Medulla oblongata (tissue), 1 donor: ENCODE data around the gene CDC14B.
A peak's percentile ranks its signal among the peaks of the same experiment; 100 is the strongest.
"Not testable (repeated sequence)": the region's sequence is repeated elsewhere in the genome, so short reads cannot be mapped to it uniquely, and the experiment has no call there.

Source experiments
- DNase-seq: peaks from one replicate; pipeline ENCODE4 v3.0.0-alpha.2; 2015; ENCODE audit errors: extremely low spot score

CDC14B gene

DNA sequence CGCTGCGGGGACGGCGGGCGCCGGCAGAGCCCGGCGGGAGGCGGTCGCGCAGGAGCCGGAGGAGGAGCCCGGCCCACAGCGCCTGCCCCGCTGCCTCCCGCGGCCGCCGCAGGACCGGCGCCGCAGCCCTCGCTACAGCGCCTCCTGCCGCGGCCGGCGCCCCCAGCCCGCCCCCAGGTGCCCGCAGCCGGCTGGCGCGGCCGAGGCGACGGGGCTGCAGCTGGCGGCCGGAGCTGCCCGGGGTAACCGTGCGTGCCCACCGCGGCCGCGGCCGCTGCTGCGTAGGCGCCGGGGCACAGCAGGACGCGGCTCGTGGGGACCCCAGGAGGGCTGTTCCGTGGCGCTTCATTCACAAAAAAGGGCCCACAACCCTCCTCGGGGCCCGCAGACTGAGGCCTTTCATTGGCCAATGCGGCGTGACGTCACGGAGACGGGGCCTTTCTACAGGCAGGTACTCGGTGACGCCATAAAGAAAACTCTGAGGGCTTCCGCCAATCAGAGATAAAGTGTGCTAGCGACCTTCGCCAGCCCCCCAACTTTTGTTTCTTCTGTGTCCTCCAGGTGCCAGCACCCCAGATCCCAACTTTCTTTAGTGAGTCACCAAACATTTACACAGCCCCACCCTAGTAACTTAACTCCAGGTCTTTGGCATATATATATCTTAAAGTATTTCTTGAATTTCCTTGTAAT, at the start of gene CDC14B:
CDC14B (minus strand) TSS at position 353 of the 690 bp plus-strand sequence. CDS start 465 bp downstream, outside the sequence.
- peak; percentile 93 for DNase-seq

DNA sequence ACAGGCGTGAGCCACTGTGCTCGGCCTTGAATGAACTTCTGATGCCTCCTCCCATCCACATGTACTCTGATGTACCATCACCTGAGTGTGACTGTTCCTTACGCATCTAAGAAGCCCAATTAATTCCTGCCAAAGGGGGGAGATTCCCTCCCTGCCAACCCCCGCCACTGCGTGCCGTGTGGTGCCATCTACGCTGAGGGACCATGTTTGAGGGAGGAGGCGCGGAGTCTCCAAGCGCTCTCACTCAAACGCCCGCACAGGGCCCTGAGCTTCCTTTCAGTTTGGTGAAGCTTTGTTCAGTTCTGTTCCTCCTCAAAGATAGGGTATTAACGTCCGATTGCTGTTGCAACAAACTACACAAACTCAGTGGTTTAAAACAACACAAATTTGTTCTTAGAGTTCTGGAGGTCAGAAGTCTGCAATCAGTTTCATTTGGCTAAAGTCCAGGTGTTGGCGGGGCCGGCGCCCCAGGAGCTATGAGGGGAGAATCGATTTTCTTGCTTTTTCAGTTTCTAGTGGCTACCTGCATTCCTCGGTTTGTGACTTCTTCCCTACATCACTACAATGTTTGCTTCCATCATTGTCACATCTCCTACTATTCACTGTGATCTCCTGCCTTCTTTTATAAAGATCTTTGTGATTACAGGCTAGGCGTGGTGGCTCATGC, 49.4 kb upstream of the CDC14B start:
- DNase-seq, result no peak

DNA sequence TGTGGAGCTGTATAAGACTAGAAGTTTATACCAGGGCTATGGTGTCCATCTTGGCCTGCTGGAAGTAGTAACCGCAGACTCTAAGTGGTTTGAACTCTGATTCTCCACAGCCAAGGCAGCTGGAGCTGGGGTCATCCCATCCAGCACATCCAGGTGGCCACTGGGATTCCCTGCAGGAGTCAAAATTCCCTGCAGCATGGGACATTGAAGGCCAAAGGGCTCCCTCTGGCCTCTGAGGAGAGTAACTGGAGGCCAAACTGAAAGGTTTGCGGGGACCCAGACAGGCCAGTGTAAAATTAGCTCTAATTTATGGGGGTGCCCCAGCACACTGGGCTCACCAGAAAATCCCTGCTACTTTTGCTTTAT, 47.7 kb upstream of the CDC14B start:
- no peak for DNase-seq

DNA sequence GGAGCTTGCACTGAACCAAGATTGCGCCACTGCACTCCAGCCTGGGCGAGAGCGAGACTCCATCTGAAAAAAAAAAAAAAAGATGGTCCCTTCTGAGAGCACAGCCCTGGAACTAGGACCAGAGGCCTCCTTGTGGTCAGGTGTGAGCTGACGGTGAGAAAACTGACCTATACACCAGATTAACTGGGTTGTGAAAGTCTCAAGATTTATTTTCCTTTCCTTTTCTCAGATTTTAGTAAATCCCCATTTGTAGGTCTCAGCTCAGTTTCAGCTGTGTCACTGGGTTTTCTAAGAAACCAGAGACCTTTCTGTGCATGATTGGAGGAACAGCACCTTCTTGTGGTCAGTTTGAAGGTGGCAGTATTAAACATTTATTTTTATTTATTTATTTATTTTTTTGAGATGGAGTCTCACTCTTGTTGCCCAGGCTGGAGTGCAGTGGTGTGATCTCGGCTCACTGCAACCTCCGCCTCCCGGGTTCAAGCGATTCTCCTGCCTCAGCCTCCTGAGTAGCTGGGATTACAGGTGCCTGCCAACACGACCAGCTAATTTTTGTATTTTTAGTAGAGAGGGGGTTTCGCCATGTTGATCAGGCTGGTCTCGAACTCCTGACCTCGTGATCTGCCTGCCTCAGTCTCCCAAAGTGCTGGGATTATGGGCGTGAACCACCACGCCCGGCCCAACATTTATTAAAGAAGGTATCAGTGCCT, 47.2 kb upstream of the CDC14B start:
- peak; percentile 80 for DNase-seq

DNA sequence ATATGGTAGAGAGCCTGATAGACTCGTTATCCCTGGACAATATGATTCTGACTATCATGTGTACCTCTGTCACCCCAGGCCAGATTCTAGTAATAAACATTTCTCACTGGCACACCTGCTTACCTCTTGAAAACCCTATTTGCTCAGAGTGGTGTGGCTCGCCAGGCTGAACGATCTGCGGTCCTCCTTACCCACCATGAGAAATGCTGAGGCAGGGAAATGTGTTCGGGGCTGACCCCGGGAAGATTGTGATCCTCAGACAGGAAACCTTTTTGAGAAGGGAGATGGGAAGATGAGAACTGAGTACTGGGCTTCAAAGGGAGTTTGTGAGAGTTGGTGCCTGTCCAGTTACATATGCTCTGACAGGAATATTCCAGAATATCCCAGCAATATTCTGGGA, 46.1 kb upstream of the CDC14B start:
- DNase-seq, result no peak

DNA sequence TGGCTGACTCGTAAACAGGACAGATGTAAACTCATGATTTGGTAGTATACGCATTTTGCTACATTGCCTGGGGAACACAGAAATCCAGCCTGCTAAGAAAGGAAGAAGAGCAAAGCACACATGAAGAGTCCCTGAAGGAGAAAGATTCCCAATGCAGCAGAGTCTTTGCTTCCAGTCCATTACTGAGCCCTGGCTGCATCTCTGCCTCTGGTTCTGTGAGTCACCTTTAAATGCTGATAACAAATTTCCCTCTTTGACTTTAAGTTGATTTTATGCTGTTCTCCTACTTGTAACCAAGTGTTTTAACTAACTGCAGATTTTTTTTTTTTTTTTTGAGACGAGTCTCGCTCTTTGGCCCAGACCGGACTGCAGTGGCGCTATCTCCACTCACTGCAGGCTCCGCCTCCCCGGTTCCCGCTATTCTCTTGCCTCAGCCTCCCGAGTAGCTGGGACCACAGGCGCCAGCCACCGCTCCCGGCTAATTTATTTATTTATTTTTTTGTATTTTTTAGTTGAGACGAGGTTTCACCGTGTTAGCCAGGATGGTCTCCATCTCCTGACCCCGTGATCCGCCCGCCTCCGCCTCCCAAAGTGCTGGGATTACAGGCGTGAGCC, 44.0 kb upstream of the CDC14B start:
- DNase-seq, result no peak

DNA sequence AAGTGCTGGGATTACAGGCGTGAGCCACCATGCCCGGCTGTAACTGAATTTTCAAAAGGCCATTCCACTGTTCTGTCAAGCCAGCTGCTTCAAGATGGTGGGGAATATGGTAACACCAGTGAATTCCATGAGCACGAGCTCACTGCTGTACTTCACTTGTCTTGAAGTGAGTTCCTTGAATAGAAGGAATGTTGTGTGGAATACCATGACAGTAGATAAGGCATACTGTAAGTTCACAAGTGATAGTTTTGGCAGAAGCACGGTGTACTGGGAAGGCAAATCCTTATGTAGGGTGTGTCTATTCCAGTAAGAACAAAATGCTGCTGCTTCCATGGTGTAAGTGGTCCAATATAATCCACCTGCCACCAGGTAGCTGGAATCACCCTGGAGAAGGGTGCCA, 42.1 kb upstream of the CDC14B start:
- DNase-seq, result no peak

DNA sequence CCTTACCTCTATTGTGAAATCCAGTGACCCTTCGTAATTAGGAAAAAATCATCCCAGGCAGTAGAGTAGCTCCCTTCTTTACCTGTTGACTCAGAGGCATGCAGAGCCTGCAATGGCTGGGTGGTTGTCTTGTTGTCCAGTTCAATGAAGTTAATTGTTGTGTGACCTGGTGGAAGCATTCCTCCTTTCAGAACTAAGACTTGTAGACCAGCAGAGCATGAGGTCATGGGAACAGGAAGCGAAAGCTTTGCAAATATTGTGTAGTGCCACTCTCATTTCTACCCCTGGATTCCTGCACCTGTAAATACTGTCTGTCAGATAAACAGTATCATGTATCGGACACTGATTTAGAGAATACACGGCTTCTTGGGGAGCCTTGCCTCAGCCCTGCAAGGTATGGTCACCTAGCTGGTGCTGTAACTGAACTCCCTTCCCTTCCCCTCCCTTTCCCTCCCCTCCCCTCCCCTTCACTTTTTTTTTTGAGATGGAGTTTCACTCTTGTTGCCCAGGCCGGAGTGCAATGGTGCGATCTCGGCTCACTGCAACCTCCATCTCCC, 41.1 kb upstream of the CDC14B start:
- DNase-seq, result no peak

DNA sequence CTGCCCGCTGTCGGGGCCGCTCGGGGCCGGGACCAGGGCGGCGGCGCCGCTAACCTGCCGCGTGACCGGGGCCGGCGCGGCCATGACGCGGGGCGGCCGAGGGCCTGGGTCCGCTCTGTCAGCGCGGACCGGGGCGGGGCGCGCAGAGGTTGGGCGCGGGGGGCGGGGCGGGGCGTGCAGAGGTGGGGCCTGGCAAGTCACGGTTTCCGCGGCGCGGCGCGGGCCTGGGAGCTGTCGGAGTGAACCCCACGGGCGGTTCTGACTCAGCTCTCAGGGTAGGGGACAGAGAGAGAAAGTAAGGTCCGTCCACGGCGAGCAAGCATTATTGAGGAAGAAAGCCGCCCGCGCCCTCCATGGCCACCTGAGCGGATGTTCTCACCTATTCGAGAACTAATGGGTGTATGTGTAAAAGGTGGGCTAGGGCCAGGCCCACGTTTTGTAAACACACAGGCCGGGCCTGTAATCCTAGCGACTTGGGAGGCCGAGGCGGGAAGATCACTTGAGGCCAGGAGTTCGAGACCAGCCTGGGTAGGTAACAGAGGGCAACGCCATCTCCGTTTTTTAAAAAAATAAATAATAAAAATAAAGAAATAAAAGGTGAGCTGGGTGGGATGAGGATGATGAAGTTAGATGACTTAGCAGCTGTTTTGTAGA, 35.7 kb upstream of the CDC14B start, which contains the start of gene PRXL2C:
PRXL2C (minus strand) TSS at position 120 of the 654 bp plus-strand sequence; CDS start at position 84, 36 bp downstream.
- DNase-seq, result peak; percentile 60

DNA sequence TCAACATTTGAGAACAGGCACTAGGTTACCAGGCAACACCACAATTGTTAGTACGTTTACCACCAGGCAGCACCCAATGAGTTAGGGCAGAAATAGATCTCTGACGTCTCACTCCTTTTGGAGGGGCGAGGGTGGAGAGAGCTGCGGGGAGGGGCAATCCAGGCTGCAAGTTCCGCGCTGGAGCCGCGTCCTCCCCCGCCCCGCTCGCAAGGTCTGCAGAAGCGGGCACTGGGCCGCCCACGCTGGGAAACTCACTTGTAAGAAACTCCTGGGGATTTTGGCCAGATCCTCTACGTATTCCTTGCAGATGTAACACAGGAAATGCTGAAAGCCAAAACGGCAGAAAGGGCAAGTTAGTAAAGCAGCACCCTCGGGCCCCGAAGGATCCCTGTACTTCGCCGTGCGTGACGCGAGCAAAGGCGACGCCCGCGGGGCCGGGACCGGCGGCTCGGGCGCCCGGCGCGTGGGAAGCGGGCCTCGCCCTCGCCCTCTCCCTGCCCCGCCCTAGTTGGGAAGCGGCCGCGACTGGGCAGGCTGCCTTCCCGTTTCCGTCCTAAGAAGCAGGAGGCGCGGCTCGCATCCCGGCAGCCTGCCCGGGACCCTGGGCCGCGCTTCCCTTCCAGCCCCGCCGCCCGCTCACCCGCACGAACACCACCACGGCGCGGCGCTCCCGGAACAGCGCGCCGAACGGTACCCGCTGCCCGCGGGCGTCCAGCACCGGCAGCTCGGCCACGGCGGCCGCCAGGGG, 35.0 kb upstream of the CDC14B start:
- DNase-seq, result peak; percentile 77

DNA sequence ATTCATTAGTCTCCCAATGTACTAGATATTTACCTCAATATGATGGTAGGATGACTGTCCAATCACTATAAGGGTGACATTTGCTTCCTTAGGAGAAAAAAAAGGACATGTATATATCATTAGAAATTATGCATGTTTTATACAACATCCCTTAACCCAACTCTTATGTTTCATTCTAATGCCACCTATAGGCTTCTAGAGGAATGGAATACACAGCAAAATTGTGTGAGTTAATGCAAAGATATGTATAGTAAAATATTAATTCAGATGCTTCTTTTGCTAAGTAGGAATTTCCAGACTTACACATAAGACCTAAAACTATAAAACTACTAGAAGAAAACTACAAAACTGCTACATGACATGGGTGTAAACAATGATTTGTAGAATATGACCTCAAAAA, 32.0 kb upstream of the CDC14B start:
- no peak for DNase-seq

DNA sequence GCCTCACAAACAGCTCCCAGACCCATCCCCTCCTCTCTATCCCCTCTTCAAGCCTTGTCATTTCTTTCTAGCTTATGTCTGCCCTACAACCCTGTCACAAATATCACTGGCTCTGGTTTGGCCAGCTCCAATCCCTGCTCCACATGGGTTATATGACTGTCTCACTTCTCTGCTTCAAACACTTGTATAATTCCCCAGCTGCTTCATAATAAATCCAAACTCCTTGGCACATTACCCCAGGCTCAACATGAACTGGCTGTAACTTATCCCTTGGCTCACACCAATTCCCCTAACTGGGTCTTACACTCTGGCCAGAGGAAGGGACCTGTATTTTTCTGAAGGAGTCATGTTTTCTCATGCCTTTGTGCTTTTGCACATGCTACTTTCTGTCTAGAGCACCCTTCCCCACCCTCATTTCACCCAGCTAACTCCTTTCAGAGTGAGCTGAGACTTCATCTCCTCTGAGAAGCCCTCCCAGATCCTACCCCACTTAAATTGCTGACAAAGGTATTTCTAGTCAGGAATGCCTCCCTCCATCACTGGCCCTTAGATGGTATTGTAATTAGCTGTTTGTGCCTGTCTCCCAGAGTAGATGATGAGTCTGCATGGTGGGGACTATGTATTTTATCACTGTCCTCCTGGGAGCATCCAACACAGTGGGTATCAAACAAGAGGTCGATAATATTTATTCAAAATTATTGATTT, 30.1 kb upstream of the CDC14B start:
- DNase-seq, result no peak

DNA sequence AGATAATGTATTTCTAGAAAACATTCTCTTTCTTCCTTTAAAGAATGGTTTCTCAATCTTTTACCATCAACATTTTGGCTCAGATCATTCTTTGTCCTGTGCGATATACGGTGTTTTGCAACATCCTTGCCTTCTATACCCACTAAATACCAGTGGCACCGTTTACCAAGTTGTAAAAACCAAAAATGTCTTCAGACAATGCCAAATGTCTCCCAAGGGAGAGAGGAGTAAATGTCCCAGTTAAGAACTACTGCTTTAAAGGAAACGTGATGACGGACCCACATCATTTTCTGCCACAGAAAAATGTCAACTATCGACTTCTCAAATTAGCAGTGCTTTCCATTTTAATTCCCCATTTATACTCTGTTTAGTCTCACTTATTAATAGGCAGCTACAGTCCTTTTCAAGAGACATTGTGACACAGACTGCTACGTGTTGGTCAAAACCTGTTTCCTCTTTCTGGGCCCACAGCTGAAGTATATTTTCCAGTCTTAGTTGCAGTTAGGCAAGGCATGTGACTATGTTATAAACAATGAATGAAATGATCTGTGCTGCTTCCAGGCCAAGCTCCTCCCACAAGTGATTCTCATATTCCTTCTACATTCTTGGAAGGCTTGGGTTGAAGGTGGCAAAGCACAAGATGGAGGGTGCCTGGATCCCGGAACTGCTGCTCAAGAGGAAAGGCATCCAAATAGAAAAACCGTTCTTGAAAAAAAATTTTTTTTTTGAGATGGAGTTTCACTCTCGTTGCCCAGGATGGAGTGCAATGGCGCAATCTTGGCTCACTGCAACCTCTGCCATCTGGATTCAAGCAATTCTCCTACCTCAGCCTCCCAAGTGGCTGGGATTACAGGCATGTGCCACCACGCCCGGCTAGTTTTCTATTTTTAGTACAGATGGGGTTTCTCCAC, 26.7 kb upstream of the CDC14B start:
- peak; percentile 70 for DNase-seq

DNA sequence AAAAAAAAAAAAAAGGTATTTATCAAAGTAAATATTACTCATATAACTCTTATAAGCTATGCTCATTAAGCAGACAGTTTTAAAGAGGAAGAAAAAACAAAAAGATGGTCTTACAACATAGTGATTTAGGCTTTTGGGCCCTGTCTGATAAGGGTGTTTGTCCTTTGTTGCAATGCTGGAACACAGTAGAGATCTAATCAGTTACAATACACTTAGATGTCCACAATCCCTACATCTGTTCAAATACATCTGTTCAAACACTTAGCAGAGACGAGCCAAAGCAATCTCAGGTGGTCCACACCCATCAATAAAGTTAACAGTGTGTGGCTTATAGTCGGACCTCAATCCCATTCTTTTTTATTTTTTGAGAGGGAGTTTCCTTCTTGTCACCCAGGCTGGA, 24.5 kb upstream of the CDC14B start:
- DNase-seq, result no peak

DNA sequence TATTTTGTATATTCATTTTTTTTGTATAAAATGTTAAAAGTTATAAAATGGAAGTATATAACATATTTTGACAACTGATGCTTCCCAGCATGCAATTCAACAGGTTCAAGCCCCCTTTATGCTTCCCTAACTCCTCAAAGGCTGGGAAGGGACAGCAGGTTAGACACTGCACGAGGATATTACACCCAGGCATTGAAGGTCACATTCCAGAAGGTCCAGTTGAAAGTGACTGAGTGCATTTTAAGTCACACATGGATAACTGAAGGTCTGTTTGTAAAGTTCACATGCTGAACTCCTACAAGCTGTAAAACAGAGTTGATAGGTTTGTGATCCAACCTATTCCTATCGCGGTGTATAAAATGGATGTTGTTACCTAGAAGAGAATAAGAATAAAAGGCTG, 21.9 kb upstream of the CDC14B start:
- DNase-seq, result no peak

DNA sequence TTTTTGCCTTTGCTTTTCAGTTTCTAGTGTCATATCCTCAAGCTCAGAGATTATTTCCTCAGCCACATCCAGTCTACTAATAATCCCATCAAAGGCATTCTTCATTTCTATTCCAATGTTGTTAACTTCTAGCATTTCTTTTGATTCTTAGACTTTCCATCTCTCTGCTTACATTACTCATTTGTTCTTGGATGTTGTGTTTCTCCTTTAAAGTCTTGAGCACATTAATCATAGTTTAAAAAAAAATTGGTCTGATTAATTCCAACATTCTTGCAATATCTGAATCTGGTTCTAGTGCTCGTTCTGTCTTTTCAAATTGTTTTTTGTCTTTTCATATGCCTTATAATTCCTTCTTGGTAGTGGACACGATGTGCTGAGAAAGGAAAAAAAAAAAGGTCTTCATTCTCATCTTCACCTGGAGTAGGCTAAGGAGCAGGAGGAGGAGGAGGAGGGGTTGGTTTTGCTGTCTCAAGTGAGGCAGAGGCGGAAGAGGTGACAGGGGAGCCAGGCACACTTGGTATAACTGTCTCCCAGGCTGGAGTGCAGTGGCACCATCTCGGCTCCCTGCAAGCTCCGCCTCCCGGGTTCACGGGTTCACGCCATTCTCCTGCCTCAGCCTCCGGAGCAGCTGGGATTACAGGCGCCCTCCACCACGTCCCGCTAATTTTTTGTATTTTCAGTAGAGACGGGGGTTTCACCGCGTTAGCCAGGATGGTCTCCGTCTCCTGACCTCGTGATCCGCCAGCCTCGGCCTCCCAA, 19.1 kb upstream of the CDC14B start:
- DNase-seq, result no peak

DNA sequence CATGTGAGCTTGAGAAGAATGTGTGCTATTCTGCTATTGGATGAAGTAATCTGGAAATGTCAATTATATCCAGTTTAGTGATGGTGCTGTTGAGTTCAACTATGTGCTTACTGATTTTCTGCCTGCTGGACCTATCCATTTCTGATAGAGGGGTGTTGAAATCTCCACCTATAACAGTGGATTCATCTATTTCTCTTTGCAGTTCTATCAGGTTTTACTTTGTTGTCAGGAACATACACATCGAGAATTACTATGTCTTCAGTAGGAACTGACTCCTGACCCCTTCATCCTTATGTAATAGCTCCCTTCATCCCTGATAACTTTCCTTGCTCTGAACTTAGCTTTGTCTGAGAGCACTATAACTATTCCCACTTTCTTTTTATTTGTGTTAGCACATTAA, 16.7 kb upstream of the CDC14B start:
- no peak for DNase-seq

DNA sequence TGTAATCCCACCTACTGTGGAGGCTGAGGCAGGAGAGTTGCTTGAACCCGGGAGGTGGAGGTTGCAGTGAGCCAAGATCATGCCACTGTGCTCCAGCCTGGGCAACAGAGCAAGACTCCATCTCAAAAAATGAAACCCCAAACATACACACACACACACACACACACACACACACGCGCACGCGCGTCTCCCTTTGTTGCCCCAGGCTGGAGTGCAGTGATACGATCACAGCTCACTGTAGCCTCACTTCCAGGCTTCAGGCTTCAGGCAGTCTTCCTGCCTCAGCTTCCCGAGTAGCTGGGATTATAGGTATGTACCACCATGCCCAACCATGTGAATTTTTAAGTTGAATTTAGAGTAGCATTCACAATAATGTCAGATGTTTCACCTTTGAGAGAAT, 13.9 kb upstream of the CDC14B start:
- DNase-seq, result not testable (repeated sequence)
